Muscle layer of colon (tissue), 2 donors: Measurements from ENCODE around the gene TBC1D16.

Experiments
- H3K27ac ChIP-seq: one replicate; pipeline ENCODE4 v1.7.0; 2013; ENCODE audit warnings: low read depth, mild to moderate bottlenecking, low read length, moderate library complexity
- H3K27me3 ChIP-seq, 2 donors: one replicate each; pipeline ENCODE4 v1.7.0; 2013; ENCODE audit warnings: low read length in 2 of 2, mild to moderate bottlenecking in 2 of 2; ENCODE audit not compliant: insufficient read depth in 2 of 2, control insufficient read depth in 1 of 2
- H3K36me3 ChIP-seq: one replicate; pipeline ENCODE4 v1.7.0; 2013; ENCODE audit warnings: mild to moderate bottlenecking, low read length; ENCODE audit not compliant: insufficient read depth
- H3K4me1 ChIP-seq: one replicate; pipeline ENCODE4 v1.7.0; 2013; ENCODE audit warnings: mild to moderate bottlenecking, low read length; ENCODE audit not compliant: insufficient read depth
- H3K4me3 ChIP-seq, 2 donors: one replicate each; pipeline ENCODE4 v1.7.0; 2013; ENCODE audit warnings: low read length in 2 of 2, low read depth in 1 of 2, mild to moderate bottlenecking in 1 of 2, moderate library complexity in 1 of 2
- H3K9ac ChIP-seq: one replicate; pipeline ENCODE4 v1.7.0; 2013; ENCODE audit warnings: low read length
- H3K9me3 ChIP-seq: one replicate; pipeline ENCODE4 v1.7.0; 2013; ENCODE audit warnings: mild to moderate bottlenecking, low read length
- donor health status: abdominal sarcoma.
- donor health status: Adenocarcinoma of cecum.

Gene TBC1D16

GRCh38 chr17:79955691-79956440, 79.8 kb downstream of the TBC1D16 start:
- Histone ChIP-seq H3K4me1 (peaks cover 17% of the 10 kb centered on the region), H3K9me3 (no peaks in the 10 kb centered on the region), H3K36me3 (no peaks in the 10 kb centered on the region), H3K9ac (no peak overlapping the region), H3K27me3 (no peaks in the 10 kb centered on the region), H3K27ac (no peak overlapping the region), H3K4me3 (no peak overlapping the region)

- Histone ChIP-seq H3K27me3 (no peaks in the 10 kb centered on the region), H3K36me3 (no peaks in the 10 kb centered on the region), H3K9ac (no peak overlapping the region), H3K9me3 (no peaks in the 10 kb centered on the region), H3K4me3 (no peak overlapping the region), H3K4me1 (peaks cover 18% of the 10 kb centered on the region), H3K27ac (no peak overlapping the region)
Observed at GRCh38 chr17:79955167-79955549, 80.5 kb downstream of the TBC1D16 start.

- Histone ChIP-seq H3K4me3 (no peak overlapping the region), H3K4me1 (peaks cover 18% of the 10 kb centered on the region), H3K9ac (no peak overlapping the region)
Observed at GRCh38 chr17:79954281-79955166, 81.1 kb downstream of the TBC1D16 start.

GRCh38 chr17:79953335-79953734, 82.3 kb downstream of the TBC1D16 start:
- no peaks in the 10 kb centered on the region for H3K27me3 ChIP-seq
- H3K4me1 ChIP-seq, result peaks cover 18% of the 10 kb centered on the region
- no peak overlapping the region for H3K4me3 ChIP-seq
- peaks cover 5% of the 10 kb centered on the region for H3K36me3 ChIP-seq
- H3K27ac ChIP-seq, result no peak overlapping the region
- H3K9ac ChIP-seq, result no peak overlapping the region
- no peaks in the 10 kb centered on the region for H3K9me3 ChIP-seq

More at GRCh38 chr17:79954281-79955166, 81.1 kb downstream of the TBC1D16 start:
- Histone ChIP-seq H3K27me3 (no peaks in the 10 kb centered on the region), H3K27ac (no peak overlapping the region), H3K36me3 (no peaks in the 10 kb centered on the region), H3K9me3 (no peaks in the 10 kb centered on the region)

- no peak overlapping the region for H3K4me3 ChIP-seq
- H3K27me3 ChIP-seq, result no peaks in the 10 kb centered on the region
- no peak overlapping the region for H3K27ac ChIP-seq
- peaks cover 18% of the 10 kb centered on the region for H3K4me1 ChIP-seq
- H3K9me3 ChIP-seq, result no peaks in the 10 kb centered on the region
- no peak overlapping the region for H3K9ac ChIP-seq
- H3K36me3 ChIP-seq, result peaks cover 6% of the 10 kb centered on the region
Observed at GRCh38 chr17:79952901-79953300, 82.8 kb downstream of the TBC1D16 start.

GRCh38 chr17:79952265-79952877, 83.3 kb downstream of the TBC1D16 start:
- Histone ChIP-seq H3K36me3 (peaks cover 6% of the 10 kb centered on the region), H3K9ac (no peak overlapping the region), H3K4me1 (peaks cover 18% of the 10 kb centered on the region), H3K27me3 (no peaks in the 10 kb centered on the region), H3K4me3 (peak overlapping the region in 1 of 2 donors; percentile 35), H3K9me3 (no peaks in the 10 kb centered on the region), H3K27ac (no peak overlapping the region)

GRCh38 chr17:79951361-79952264, 84.1 kb downstream of the TBC1D16 start:
- H3K36me3 ChIP-seq, result peaks cover 6% of the 10 kb centered on the region
- peak overlapping the region; percentile 66 for H3K27ac ChIP-seq
- peaks cover 18% of the 10 kb centered on the region for H3K4me1 ChIP-seq
- peak overlapping the region in 1 of 2 donors; percentile 35 for H3K4me3 ChIP-seq
- H3K9ac ChIP-seq, result no peak overlapping the region
- H3K9me3 ChIP-seq, result no peaks in the 10 kb centered on the region
- H3K27me3 ChIP-seq, result no peaks in the 10 kb centered on the region

GRCh38 chr17:79950751-79951150, 84.9 kb downstream of the TBC1D16 start:
- Histone ChIP-seq H3K36me3 (peaks cover 6% of the 10 kb centered on the region), H3K27ac (no peak overlapping the region), H3K4me1 (peaks cover 18% of the 10 kb centered on the region), H3K9me3 (no peaks in the 10 kb centered on the region), H3K4me3 (no peak overlapping the region), H3K27me3 (no peaks in the 10 kb centered on the region), H3K9ac (no peak overlapping the region)

- H3K36me3 ChIP-seq, result peaks cover 6% of the 10 kb centered on the region
- H3K27ac ChIP-seq, result no peak overlapping the region
- peaks cover 18% of the 10 kb centered on the region for H3K4me1 ChIP-seq
- no peaks in the 10 kb centered on the region for H3K9me3 ChIP-seq
- no peaks in the 10 kb centered on the region for H3K27me3 ChIP-seq
- no peak overlapping the region for H3K4me3 ChIP-seq
- no peak overlapping the region for H3K9ac ChIP-seq
Observed at GRCh38 chr17:79950306-79950705, 85.4 kb downstream of the TBC1D16 start.

- Histone ChIP-seq H3K27ac (no peak overlapping the region), H3K4me3 (no peak overlapping the region), H3K27me3 (no peaks in the 10 kb centered on the region), H3K4me1 (peaks cover 18% of the 10 kb centered on the region), H3K9ac (no peak overlapping the region), H3K36me3 (peaks cover 6% of the 10 kb centered on the region), H3K9me3 (no peaks in the 10 kb centered on the region)
Observed at GRCh38 chr17:79949656-79950209, 85.9 kb downstream of the TBC1D16 start.
